SKM-1 treated with dmso at 0.1 percent for 144 hours (cell line): ENCODE data around the gene CPNE1.
"Not testable (repeated sequence)": the region's sequence is repeated elsewhere in the genome, so short reads cannot be mapped to it uniquely, and the experiment has no call there.

Experiments used
- DNase-seq: peaks from one replicate; lab custom pipeline; 2025; ENCODE audit not compliant: unreplicated experiment; lab: John Stamatoyannopoulos, UW

Gene CPNE1

GRCh38 chr20:35698298-35699126, 33.8 kb upstream of the CPNE1 start:
- no peak for DNase-seq

GRCh38 chr20:35697696-35698297, 33.1 kb upstream of the CPNE1 start:
- no peak for DNase-seq

- no peak for DNase-seq
These were observed 31.3 kb upstream of the CPNE1 start for GRCh38 chr20:35695978-35696377.

GRCh38 chr20:35695245-35695749, 30.6 kb upstream of the CPNE1 start:
- DNase-seq, result no peak

GRCh38 chr20:35690265-35690664, 25.6 kb upstream of the CPNE1 start:
- no peak for DNase-seq

GRCh38 chr20:35686872-35687271, 22.2 kb upstream of the CPNE1 start:
- DNase-seq, result not testable (repeated sequence)

- DNase-seq, result not testable (repeated sequence)
These were observed 20.7 kb upstream of the CPNE1 start for GRCh38 chr20:35685368-35685767.

GRCh38 chr20:35681960-35682359, 17.3 kb upstream of the CPNE1 start:
- no peak for DNase-seq

GRCh38 chr20:35680452-35681183, 15.9 kb upstream of the CPNE1 start:
- DNase-seq, result peak; percentile 58

GRCh38 chr20:35674921-35675320, 10.2 kb upstream of the CPNE1 start:
- DNase-seq, result no peak

- no peak for DNase-seq
These were observed 9.2 kb upstream of the CPNE1 start for GRCh38 chr20:35673884-35674283.

- no peak for DNase-seq
These were observed 5.0 kb upstream of the CPNE1 start for GRCh38 chr20:35669681-35670080.

GRCh38 chr20:35669221-35669620, 4.5 kb upstream of the CPNE1 start:
- no peak for DNase-seq

GRCh38 chr20:35665949-35666288, 1.2 kb upstream of the CPNE1 start:
- no peak for DNase-seq

GRCh38 chr20:35663516-35664465, 909 bp downstream of the CPNE1 start:
- DNase-seq, result peak; percentile 10

GRCh38 chr20:35662551-35662950, 2.1 kb downstream of the CPNE1 start:
- no peak for DNase-seq

- no peak for DNase-seq
These were observed 2.8 kb downstream of the CPNE1 start for GRCh38 chr20:35661908-35662307.

- DNase-seq, result no peak
These were observed 3.6 kb downstream of the CPNE1 start for GRCh38 chr20:35661053-35661452.

- DNase-seq, result no peak
These were observed 4.4 kb downstream of the CPNE1 start for GRCh38 chr20:35660122-35660937.

GRCh38 chr20:35657271-35657670, 7.4 kb downstream of the CPNE1 start:
- DNase-seq, result no peak
